ENCODE measurements around the gene CRIM1.

Gene CRIM1

GRCh38 chr2:36569267-36569856, 213.8 kb downstream of the CRIM1 start:
- in situ Hi-C loops (cut with MboI; ENCODE audit: low sequenced_read_pairs) = no loop called here

GRCh38 chr2:36570416-36570815, 214.8 kb downstream of the CRIM1 start:
- in situ Hi-C loops (cut with MboI; ENCODE audit: low sequenced_read_pairs) = no loop called here

- in situ Hi-C loops (cut with MboI; ENCODE audit: low sequenced_read_pairs) = no loop called here
These were observed 216.6 kb downstream of the CRIM1 start for GRCh38 chr2:36572054-36572718.

DNA sequence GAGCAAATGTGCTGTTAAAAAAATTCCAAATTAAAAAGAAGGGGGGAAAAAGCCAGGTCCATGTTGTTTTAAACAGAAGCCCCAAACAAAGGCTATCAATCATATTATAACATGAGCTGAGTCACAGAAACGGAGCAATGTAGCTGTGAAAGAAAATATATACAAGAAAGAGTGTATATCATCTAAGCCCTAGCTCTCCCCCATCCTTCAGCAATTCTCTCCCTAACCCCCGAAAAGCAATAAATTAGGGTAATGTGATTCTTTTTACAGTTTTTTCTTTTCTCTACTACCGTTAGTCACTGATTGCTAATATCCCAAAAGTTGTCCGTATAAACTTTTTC, 217.1 kb downstream of the CRIM1 start:
- in situ Hi-C loops (cut with MboI; ENCODE audit: low sequenced_read_pairs) = no loop called here

GRCh38 chr2:36573165-36573564, 217.6 kb downstream of the CRIM1 start:
- in situ Hi-C loops (cut with MboI; ENCODE audit: low sequenced_read_pairs) = no loop called here

DNA sequence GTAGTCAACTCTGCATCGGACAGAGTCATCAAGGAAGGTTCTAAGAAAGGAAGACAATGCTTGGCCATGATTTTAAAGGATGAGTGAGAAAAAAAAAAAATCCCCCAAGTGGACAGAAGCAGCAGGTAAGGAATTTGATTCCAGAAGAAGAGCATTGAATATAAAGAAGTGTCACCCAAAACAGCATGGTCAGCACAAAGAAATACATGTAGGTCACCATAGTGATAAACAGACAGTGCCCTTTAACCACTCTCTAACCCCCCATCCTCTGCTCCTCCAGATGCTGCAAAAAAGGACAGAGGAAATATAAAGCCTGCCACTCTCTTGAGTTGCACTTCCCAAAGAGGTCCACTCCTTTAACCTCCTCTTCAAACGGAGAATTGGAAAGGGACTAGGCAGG, 219.0 kb downstream of the CRIM1 start:
- in situ Hi-C loops (cut with MboI; ENCODE audit: low sequenced_read_pairs) = no loop called here

DNA sequence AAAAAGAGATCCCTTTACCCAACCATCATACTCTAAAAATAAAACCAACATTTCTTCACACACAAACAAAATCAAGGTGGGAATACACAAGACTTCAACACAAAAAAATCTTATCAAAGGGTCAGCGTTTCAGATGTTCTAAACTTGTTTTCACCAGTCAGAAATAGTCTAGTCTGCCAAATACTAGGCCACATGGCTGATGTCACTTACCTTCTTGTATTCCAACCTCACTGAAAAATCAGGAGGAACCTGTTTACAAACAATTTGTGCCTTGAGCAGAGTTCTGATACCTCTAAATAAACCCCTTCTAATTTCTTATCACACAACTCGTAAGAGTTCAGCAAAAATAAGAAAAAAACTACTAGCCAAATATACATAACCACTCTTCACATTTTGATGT, 222.3 kb downstream of the CRIM1 start:
- in situ Hi-C loops (cut with MboI; ENCODE audit: low sequenced_read_pairs) = no loop called here

DNA sequence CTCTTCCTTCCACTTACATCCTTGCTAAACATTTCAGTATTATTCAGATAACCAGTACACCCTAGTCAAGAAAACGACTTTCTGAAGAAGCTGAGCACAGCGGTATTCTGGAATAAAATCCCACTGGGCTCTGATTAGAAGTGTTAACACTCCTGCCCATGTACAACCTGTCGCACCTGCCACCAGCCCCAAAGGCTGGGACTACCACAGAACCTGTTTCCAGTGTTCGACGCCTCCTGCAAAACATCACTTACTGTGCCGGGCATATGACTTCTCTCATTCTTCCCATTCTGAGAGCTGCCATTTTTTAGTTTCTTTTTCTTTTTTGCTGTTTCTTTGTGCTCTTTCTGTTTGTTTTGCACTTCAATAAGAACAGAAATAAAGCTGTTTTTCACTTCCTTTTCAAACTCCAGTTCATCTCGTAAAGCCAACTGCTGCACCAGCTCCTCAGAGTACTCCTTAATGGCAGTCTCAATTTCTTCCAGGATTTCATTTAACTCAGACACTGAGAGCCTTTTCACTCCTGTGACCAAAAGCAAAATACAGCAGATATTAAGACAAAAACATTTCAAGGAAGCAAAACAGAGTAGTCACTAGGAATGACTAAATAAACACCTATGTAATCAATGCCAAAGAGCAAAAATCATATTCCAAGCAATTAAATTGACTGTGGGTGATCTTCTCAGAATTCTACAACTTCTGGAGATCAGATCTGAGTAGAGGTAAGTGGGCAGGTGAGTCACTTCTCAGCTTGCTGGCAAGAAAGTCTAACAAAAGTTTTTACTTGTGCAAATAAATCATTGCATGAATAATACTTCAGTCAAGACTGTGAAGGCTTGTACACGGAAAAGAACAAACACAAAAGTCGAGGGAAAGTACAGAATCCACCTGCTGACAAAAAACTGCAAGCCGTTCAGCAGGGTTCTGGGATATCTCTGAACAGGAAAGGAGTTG, 223.0 kb downstream of the CRIM1 start:
- in situ Hi-C loops (cut with MboI; ENCODE audit: low sequenced_read_pairs) = no loop called here

GRCh38 chr2:36579297-36579664, 223.7 kb downstream of the CRIM1 start:
- in situ Hi-C loops (cut with MboI; ENCODE audit: low sequenced_read_pairs) = no loop called here

- in situ Hi-C loops (cut with MboI; ENCODE audit: low sequenced_read_pairs) = no loop called here
These were observed 227.0 kb downstream of the CRIM1 start for GRCh38 chr2:36582538-36582937.

DNA sequence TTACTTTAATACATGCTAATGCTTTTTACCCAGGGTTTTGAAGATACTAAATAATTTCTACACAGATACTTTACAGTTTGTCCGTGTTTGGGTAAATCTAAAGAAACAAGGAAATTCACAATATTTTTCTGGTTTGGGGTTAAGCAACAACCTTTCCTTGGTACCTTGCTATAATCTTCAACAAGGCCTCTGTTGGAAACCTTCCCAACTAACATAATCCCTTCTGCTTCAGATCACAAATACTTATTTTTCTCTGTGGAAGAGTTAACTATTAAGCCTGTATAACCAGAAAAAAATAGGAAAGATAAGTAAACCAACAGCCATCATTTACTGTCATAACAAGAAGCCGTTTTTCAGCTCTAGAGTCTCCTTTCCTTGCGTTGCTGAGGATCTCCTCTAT, 227.4 kb downstream of the CRIM1 start:
- in situ Hi-C loops (cut with MboI; ENCODE audit: low sequenced_read_pairs) = no loop called here

- in situ Hi-C loops (cut with MboI; ENCODE audit: low sequenced_read_pairs) = no loop called here
These were observed 228.7 kb downstream of the CRIM1 start for GRCh38 chr2:36584148-36584794.

- in situ Hi-C loops (cut with MboI; ENCODE audit: low sequenced_read_pairs) = no loop called here
These were observed 231.1 kb downstream of the CRIM1 start for GRCh38 chr2:36586672-36587071.

DNA sequence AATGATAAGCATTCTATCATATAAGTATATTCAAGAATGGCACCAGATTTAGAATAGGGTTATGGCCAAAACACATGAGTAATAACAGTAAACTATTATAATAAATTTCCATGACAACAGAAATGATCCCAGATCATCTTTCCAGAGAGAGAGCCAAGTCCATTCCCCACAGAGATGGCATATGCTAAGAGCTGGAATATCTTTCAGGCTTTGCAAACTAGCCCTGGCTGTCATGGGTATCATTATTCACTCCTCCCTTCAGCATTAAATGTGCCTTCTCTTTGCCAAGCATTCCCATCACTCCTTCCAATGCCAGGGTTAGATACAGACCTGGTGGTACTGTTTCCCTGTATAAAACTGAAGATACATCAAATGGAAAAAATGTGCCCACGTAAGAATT, 231.5 kb downstream of the CRIM1 start:
- in situ Hi-C loops (cut with MboI; ENCODE audit: low sequenced_read_pairs) = no loop called here

GRCh38 chr2:36587556-36587955, 232.0 kb downstream of the CRIM1 start:
- in situ Hi-C loops (cut with MboI; ENCODE audit: low sequenced_read_pairs) = no loop called here

DNA sequence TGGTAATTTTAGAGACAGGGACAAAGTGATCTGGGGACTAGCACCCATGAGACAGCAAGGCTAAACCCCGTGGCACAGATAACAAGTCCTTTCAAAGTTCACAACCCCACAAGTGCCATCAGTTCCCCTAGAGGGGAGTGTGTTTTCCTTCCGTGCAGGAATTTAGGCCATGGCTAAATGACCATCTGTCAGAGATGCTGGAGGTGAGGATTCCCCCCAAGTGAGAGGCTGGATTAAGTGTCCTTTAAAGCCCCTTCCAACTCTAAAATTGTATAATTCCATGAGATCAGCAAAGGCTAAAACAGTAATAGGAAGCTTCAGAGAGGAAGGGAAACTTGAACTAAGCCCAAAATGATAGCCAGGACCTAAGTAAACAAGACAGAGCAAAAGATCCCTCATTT, 233.7 kb downstream of the CRIM1 start:
- in situ Hi-C loops (cut with MboI; ENCODE audit: low sequenced_read_pairs) = no loop called here

- in situ Hi-C loops (cut with MboI; ENCODE audit: low sequenced_read_pairs) = no loop called here
These were observed 239.3 kb downstream of the CRIM1 start for GRCh38 chr2:36594849-36595248.

DNA sequence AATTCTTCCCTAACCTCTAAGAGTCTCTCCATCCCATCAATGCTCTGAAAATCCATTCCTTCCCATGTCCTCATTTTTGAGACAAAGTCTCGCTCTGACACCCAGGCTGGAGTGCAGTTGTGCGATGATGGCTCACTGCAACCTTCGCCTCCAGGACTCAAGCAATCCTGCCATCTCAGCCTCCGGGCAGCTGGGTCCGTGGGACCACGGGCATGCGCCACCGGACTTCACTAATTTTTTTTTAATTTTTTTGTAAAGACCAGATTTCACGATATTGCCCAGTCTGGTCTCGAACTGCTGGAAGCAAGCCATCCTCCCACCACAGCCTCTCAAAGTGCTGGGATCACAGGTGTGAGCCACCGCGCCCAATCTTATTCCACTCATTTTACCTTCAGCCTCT, 240.8 kb downstream of the CRIM1 start:
- in situ Hi-C loops (cut with MboI; ENCODE audit: low sequenced_read_pairs) = no loop called here

DNA sequence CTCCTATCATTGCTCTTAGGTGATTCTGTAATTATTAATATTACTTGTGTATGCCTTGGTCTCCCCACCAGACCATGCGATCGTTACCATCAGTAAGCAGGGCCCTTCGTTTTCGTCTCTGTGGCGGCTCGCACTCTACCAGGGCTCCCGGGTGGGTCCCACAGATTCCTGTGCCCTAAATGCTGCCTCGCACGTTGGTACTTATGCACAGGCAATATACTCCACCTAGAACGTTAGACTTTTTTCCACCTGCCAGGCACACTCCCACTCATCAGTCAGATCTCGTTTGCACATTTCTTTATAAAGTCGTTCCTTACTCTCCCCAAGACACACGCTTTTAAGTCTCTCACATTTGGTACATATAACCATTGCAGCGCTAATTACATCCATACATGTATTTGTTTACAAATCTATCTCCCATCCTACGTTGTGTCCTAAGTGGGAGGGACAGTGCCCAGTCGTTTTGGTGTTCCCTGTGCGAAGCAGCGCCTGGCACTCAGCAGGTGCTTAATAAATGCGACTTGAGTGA, 241.5 kb downstream of the CRIM1 start:
- in situ Hi-C loops (cut with MboI; ENCODE audit: low sequenced_read_pairs) = no loop called here

GRCh38 chr2:36597532-36598377, 242.2 kb downstream of the CRIM1 start, which contains the start of gene FEZ2:
Gene FEZ2 (minus strand): TSS chr2:36598168. CDS start chr2:36598142, 26 bp downstream.
- in situ Hi-C loops (cut with MboI; ENCODE audit: low sequenced_read_pairs) = no loop called here
